PFSK-1 (cell line): ENCODE data around the gene ALDH6A1.

ENCODE experiments used
- POLR2AphosphoS5 ChIP-seq: IDR thresholded peaks from 2 replicates; pipeline ENCODE4 v1.6.1; 2012; ENCODE audit warnings: low read depth, mild to moderate bottlenecking, control low read depth, low read length, moderate library complexity
- REST ChIP-seq, 2 experiments: IDR thresholded peaks; 2 replicates each; pipeline versions ENCODE4 v1.6.1 to v1.8.0; 2011 to 2012; ENCODE audit warnings: low read depth in 2 of 2, low read length in 2 of 2, control low read depth in 1 of 2, inconsistent platforms in 1 of 2, mild to moderate bottlenecking in 1 of 2, moderate library complexity in 1 of 2; ENCODE audit not compliant: insufficient read depth in 1 of 2
- SIN3A ChIP-seq: IDR thresholded peaks from 2 replicates; pipeline ENCODE4 v1.6.1; 2012; ENCODE audit warnings: mild to moderate bottlenecking, low read length, moderate library complexity, borderline replicate concordance; ENCODE audit not compliant: insufficient read depth

DNA sequence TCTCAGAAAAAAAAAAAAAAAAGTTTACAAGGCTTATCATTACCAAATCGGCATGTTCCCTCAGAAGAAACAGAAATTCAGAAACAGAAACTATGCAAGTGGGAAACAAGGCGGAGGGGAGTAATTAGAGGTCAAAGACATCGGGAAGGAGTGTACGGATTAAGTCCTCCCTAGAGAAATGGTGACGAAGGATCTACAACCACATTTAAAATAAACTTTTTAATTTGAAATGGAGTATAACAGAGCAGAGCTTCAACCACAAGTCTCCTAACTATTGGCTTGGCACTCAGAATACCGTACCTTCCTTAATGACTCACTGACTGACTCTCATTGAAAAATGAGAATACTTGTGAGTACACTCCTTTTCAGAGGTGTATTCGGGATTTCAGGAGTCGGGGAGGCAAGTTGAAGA is 66.1 kb downstream of the ALDH6A1 start:
- TF ChIP-seq REST (IDR thresholded peaks at IDR 0.05; ENCODE audit: insufficient read depth in 1 of 2, low read depth in 2 of 2, low read length in 2 of 2) (no peak), POLR2AphosphoS5 (no peak), SIN3A (no peak)
